OCI-LY1 (cell line): ENCODE results near the gene CHAT.

Source experiments
- CTCF ChIP-seq: fragments of 200-600 bp; sonication (generic), shearing (Covaris generic); IDR thresholded peaks from 2 replicates; pipeline ENCODE4 v1.5.1; 2017; ENCODE audit warnings: mild to moderate bottlenecking, antibody characterized with exemption, low read length, moderate library complexity, mixed read lengths
- EZH2 ChIP-seq: fragments of 200-600 bp; sonication (generic), shearing (Covaris generic); IDR thresholded peaks from 2 replicates; pipeline ENCODE4 v1.8.0; 2017; ENCODE audit warnings: borderline replicate concordance, mixed run types, mild to moderate bottlenecking, antibody characterized with exemption, low read length, moderate library complexity, mixed read lengths

- no peak for TF ChIP-seq CTCF
- no peak for TF ChIP-seq EZH2
These were observed 65.7 kb downstream of the CHAT start, which contains the start of gene C10orf53 for GRCh38 chr10:49679480-49679893.
